AG08396 (cell line): ENCODE measurements around the gene MFF.

Experiments
- DNase-seq: peaks from one replicate; pipeline ENCODE4 v3.0.0; 2012; ENCODE audit warnings: low spot score, mixed read lengths

MFF gene

GRCh38 chr2:227406177-227407031, 81.4 kb downstream of the MFF start:
- peak; percentile 88 for DNase-seq
